Body of pancreas (tissue), 4 donors: ENCODE data around the gene KCNK2.

ENCODE experiments used
- POLR2A ChIP-seq, 3 donors: fragments of 450-650 bp; IDR thresholded peaks; one replicate each; pipeline ENCODE4 v1.6.1; 2016; ENCODE audit warnings: antibody characterized with exemption in 3 of 3, mild to moderate bottlenecking in 2 of 3
- TF ChIP-seq, protein P1 (sequence below), 7 experiments: fragments of 450-650 bp in 4 of 7; fragments of 200-600 bp in 3 of 7; sonication (generic) in 3 of 7; IDR thresholded peaks; one replicate each; pipeline ENCODE4 v1.5.1; 2016 to 2019; ENCODE audit warnings: antibody characterized with exemption in 7 of 7

DNA sequence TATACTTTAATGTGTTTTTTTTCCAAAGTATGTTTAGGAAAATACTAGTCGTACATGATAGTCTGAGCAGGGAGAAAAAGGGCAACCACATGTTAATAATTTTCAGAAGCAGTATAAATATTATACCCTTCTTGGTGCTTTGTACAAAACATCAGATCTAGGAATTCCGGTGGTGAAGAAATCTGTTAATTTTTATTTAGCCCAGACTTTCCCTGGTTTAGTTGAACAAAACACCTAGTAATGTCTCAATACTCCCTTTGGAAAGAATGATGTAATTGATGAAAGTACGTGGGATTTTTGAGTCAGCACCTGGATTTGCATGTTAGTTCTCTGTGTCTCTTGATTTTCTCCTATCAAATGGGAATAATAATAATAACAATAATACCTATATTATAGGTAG lies 38.4 kb upstream of the KCNK2 start:
- TF ChIP-seq, protein P1, sequence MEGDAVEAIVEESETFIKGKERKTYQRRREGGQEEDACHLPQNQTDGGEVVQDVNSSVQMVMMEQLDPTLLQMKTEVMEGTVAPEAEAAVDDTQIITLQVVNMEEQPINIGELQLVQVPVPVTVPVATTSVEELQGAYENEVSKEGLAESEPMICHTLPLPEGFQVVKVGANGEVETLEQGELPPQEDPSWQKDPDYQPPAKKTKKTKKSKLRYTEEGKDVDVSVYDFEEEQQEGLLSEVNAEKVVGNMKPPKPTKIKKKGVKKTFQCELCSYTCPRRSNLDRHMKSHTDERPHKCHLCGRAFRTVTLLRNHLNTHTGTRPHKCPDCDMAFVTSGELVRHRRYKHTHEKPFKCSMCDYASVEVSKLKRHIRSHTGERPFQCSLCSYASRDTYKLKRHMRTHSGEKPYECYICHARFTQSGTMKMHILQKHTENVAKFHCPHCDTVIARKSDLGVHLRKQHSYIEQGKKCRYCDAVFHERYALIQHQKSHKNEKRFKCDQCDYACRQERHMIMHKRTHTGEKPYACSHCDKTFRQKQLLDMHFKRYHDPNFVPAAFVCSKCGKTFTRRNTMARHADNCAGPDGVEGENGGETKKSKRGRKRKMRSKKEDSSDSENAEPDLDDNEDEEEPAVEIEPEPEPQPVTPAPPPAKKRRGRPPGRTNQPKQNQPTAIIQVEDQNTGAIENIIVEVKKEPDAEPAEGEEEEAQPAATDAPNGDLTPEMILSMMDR (IDR thresholded peaks at IDR 0.05): no peak
- TF ChIP-seq POLR2A (IDR thresholded peaks at IDR 0.05): no peak
